NOMO-1 treated with dmso at 0.1 percent for 144 hours (cell line): ENCODE measurements around the gene ARHGAP22.

Source experiments
- DNase-seq: peaks from one replicate; lab custom pipeline; 2025; ENCODE audit not compliant: unreplicated experiment; lab: John Stamatoyannopoulos, UW

Gene ARHGAP22

GRCh38 chr10:48454302-48455054 is 150.4 kb downstream of the ARHGAP22 start:
- DNase-seq, result no peak

DNA sequence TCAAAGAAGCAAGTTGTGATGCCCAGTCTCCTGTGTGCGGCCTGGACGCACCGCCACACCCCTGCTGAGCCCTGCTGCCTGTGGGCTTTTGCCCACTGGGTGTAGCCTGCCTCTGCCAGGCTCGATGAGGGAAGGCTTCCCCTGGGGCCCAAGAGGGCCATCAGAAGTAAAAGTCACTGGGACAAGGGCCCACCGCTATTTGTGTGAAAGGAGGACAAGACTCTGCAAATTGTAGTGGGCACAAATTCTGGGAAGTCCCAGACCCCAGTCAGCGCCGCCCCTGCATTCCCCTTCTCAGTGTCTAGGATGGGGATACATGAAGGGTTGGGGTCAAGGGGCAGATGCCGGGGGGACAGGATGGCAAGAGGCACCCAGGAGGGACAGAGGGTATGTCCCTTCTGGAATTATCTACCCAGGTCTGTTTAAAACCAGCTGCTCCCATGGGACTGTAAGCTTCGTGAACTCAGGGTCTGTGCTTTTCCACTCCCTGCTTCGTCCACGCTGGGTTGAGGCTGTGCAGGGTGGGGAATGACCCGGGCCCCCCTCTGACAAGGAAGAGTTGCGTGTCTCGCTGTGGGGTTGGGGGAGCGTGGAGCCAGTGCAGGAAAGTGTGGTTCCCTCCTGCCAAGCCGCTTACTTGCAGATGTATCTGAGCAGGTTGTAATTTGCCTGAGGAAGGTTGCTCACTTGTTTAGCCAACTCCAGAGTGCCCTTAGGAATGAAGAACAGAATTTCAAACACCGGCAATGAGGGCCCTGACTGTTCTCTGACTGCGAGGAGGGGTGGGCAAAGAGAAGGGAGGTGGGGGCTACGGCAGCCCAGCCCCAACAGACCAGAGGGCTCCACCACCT is 151.2 kb downstream of the ARHGAP22 start:
- DNase-seq, result no peak

DNA sequence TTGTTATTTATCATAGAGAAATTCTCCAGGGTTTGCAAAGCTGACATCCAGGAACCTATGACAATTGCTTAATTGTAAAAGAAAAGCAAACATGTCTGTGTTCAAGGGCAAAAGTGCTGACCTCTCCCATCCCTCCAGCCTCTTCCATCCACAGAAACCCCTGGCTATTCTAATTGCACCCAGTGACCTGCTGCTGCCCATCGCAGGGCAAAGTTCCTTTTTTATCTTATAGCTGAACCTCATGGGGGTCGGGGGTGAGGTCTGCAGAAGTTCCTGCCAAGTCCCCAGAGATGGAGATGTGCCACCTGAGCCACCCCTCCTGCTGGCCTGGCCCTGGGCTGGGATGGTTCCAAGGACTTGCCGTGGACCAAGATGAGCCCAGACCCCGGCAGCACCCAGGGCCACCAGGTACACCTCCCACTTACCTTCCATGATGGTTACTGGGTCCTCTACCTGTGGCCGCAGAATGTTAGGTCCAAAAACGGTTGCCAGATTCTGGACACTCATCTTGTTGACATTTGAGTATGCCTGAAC is 151.9 kb downstream of the ARHGAP22 start:
- DNase-seq, result no peak

- no peak for DNase-seq
Observed at GRCh38 chr10:48451969-48452878, 152.6 kb downstream of the ARHGAP22 start.

- no peak for DNase-seq
Observed at GRCh38 chr10:48450741-48451466, 154.0 kb downstream of the ARHGAP22 start.

GRCh38 chr10:48450233-48450740 is 154.6 kb downstream of the ARHGAP22 start:
- DNase-seq, result no peak

DNA sequence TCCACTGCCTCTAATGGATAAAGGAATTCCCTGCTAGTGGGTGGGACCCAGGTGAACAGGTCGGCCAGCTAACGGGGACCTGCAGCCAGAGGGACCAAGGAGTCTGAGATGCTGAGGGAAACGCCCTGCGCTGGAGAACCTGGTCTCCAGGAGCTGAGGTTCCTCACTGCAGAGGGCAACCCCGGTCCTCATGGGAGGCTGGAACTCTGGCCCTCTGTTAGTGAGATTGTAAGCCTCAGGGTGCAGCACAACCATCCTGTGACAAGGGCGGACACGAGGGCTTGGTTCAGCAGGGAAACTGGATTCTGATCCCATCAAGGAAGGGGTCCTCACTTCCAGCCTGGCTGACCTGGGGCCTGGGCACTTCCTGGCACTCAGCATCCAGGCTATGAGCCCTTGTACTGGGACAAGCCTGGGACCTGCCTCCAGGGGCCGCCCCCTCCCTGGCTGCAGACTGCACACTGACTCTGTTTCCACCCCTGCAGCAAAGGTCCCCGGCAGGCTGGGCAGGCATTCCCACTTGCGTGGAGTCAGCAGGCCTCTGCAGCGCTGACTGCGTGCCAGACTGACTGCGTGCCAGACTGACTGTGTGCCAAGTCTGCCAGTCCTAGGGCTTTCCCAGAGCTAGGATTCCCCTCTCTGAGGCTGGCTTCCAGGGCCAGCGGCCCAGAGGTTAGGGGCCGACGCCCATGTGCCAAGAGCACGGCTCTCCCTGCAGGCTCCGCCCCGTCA is 155.2 kb downstream of the ARHGAP22 start:
- no peak for DNase-seq

GRCh38 chr10:48448796-48449195 is 156.1 kb downstream of the ARHGAP22 start:
- no peak for DNase-seq

DNA sequence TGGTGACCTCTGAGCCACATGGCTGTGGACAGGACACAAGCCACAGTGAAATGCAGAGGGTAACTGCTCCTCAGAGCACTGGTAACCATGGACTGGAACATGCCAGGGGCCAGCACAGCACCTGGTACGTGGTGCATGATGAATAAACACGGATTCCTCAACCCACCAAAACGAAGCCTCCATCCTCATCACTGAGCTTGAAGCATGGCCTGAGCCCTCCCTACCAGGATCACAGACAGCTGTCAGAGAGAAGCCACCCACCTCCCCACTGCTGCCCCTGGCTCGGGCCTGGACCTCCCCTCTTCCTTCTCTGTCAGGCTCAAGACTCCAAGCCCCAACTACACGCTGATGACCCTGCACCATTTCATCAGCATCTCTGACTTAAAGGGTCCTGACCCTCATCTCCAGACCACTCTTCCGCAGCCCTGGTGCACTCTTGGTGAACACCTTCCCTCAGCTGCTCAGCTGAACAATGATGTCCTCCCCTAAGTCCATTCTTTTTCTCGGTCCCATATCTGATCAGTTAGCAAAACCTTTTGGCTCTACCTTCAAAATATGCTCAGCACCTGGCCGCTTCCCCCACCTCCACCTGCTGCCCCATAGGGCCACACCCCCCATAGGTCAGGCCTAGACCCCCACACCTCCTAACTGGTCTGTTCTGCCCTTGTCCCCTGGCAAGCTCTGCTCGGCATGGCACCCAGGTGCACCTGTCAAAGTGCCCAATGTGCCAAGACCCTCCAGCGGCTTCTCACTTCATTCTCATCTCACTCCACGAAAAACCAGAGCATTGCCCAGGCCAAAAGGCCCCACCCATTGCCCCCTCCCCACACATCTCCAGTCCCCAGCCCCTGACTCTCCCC is 157.3 kb downstream of the ARHGAP22 start:
- no peak for DNase-seq

DNA sequence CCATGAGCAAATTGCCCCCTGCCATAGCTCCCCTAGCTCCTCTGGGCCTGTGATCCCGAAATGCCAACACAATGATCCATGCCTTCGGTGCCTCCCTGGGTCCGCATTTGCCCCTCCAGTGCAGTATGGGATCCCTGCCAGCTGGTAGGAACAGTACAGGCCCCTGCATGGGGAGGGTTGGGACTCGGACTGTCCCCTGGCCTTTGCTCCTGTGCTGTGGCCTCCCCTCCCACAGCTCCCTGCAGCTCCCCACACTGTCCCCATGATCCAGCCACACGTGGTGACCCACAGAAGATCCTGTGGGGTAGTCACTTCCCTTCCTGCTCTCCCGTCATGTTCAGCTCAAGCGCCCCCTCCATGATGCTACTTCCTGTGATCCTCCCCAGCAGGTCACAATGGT is 158.1 kb downstream of the ARHGAP22 start:
- DNase-seq, result no peak

- DNase-seq, result no peak
Observed at GRCh38 chr10:48445932-48446331, 158.9 kb downstream of the ARHGAP22 start.

DNA sequence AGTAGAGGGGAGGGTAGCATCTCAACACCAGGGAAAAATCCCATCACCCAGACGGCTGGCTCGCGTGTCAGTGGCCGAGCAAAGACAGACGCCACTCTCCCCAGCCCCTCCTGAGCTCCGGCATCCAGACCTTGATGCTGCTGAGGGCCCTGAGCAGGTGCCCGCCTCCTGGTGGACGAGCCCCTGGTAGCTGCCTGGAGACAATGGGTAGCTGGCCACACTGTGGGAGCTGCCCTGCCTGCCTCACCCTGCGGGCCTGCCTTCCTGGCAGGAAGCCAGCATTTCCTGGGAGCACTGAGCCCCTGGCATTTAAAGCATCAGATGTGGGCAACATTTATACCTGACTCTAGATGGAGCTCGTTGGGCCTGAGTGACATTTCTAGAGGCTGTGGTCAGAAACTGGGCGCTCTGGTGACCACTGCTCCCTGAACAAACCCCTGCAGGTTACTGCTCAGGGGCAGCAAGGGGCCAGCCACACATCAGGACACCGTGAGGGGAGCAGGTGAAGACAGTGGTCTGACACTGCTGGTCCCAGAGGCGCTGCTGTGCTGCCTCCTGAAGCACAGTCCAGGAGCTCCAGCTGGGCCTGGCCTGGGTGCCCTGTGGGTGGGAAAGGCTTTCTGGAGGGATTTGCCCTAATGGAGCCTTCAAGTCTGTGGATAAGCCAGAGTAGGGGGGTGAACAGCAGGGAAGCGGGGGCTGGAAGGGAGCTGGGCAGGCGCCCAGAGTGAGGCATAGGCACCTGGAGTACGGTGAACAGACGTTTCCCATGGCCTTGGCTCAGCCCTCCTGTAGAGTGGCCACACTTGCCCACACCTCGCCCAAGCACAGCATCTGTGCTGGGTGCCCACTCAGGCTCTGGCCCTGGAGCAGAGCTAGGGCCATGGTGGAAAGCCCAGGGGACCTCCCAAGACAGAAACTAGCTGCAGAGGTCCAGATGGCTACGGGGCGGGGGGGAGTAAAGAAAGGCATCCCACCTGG is 159.7 kb downstream of the ARHGAP22 start:
- no peak for DNase-seq

GRCh38 chr10:48444266-48444665 is 160.6 kb downstream of the ARHGAP22 start:
- DNase-seq, result peak; percentile 5

GRCh38 chr10:48442809-48443177 is 162.1 kb downstream of the ARHGAP22 start:
- no peak for DNase-seq

DNA sequence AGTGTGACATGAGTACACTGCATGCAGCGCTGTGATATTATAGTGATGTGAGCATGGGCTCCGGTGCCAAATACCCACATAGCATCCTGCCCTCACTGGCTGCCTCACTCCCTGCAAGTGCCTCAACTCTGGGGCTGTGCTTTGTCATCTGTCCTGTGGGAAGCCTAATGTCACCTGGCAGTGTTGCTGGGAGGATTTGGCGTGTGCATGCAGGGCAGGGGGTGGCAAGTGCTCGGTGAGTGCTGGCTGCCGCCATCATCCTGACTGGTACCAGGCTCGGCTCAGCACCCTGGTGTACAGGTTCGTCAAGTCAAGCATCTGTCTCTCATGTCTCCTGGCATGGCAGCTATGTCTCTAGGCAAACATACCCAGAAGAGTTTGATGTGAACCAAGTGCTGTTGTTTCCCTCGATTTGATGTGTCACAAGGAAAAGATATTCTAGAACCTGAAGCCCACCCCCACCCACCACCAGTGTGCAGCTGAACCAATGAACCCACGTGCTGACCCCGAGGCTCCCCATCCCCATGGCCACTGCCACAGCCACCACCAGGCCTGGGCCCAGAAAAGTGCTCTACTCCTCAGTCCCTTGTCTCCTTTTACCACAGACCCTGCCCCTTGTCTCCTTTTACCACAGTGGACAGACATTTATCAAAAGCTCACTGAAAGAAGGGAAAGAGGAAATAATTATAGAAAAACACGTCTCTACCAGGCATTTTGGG is 162.6 kb downstream of the ARHGAP22 start:
- DNase-seq, result no peak

- no peak for DNase-seq
Observed at GRCh38 chr10:48440771-48441170, 164.1 kb downstream of the ARHGAP22 start.

DNA sequence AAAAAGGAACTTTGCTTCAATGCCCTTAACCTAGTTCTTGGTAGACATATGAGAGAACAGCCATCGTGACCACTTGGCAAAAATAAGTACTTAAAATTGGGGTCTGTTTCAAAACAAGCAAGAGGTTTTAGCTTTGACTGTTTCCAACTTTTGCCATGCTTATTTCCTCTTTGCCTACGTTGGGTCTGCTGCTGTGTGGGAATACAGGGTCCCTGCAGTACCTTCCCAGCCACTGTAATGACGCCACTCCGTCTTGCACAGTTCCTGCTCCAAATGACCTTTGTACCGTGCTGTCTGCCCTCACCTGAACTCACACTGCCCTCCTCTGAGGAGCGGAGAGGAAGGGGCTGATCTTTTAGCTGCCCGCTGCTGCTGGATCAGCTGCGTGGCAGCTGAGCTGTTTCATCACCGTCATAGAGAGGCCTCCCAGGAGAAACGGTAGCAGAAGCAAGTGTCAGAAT is 165.3 kb downstream of the ARHGAP22 start:
- DNase-seq, result peak; percentile 46
